Type B pancreatic cell (in vitro differentiated cells): ENCODE measurements around the gene TRIM33. TPM values are rescaled to one million over a fixed set of nuclear protein-coding genes. Genes with fewer than 3 reads are reported as not detected.
"Not testable (repeated sequence)": the region's sequence is repeated elsewhere in the genome, so short reads cannot be mapped to it uniquely, and the experiment has no call there.

Source experiments
- DNase-seq: peaks from one replicate; pipeline ENCODE4 v3.0.0; 2021; ENCODE audit warnings: mixed read lengths; ENCODE audit not compliant: unreplicated experiment; ENCODE audit errors: extremely low spot score
- H3K27ac Mint-ChIP-seq: 2 replicates; pipeline ENCODE4 v1.8.0; 2021; ENCODE audit warnings: mild to moderate bottlenecking, mixed read lengths
- H3K27me3 Mint-ChIP-seq: 2 replicates; pipeline ENCODE4 v1.8.0; 2021; ENCODE audit warnings: mixed read lengths
- H3K36me3 Mint-ChIP-seq: 2 replicates; pipeline ENCODE4 v1.8.0; 2021; ENCODE audit warnings: mixed read lengths
- H3K4me1 Mint-ChIP-seq: one replicate; pipeline ENCODE4 v1.8.0; 2021; ENCODE audit warnings: mixed read lengths; ENCODE audit not compliant: unreplicated experiment
- H3K4me3 Mint-ChIP-seq: 2 replicates; pipeline ENCODE4 v1.8.0; 2021; ENCODE audit warnings: mild to moderate bottlenecking, mixed read lengths
- H3K9me3 Mint-ChIP-seq: 2 replicates; pipeline ENCODE4 v1.8.0; 2021; ENCODE audit warnings: mixed read lengths
- CTCF ChIP-seq: fragments of 200-600 bp; sonication (generic); conservative IDR thresholded peaks from 2 replicates; pipeline ENCODE4 v1.5.0; 2021; ENCODE audit warnings: antibody characterized with exemption, mild to moderate bottlenecking
- total RNA-seq: library from RNA; stranded (reverse); gene quantifications from 2 replicates; pipeline ENCODE4 v1.2.1, GENCODE V29; 2021; ENCODE audit warnings: low replicate concordance

The TRIM33 gene
- total RNA-seq, 1 donor from 2014 or later: 46.6 TPM

GRCh38 chr1:114492978-114493377, 18.0 kb downstream of the TRIM33 start:
- peaks cover 4% of the 10 kb centered on the region for H3K4me1 Mint-ChIP-seq
- no peak overlapping the region for H3K27ac Mint-ChIP-seq
- no peak overlapping the region for H3K4me3 Mint-ChIP-seq
- peaks cover 38% of the 10 kb centered on the region for H3K36me3 Mint-ChIP-seq
- no peaks in the 10 kb centered on the region for H3K9me3 Mint-ChIP-seq
- no peak for DNase-seq
- H3K27me3 Mint-ChIP-seq: no peaks in the 10 kb centered on the region
- TF ChIP-seq CTCF: no peak

- DNase-seq: no peak
- no peak for TF ChIP-seq CTCF
- Mint-ChIP-seq H3K27me3 (no peaks in the 10 kb centered on the region), H3K36me3 (peaks cover 34% of the 10 kb centered on the region), H3K4me1 (no peaks in the 10 kb centered on the region), H3K27ac (no peak overlapping the region), H3K4me3 (no peak overlapping the region), H3K9me3 (no peaks in the 10 kb centered on the region)
Measured at GRCh38 chr1:114490274-114490693, 20.7 kb downstream of the TRIM33 start.

GRCh38 chr1:114488739-114489138, 22.3 kb downstream of the TRIM33 start:
- Mint-ChIP-seq H3K4me3 (no peak overlapping the region), H3K27ac (no peak overlapping the region), H3K36me3 (peaks cover 31% of the 10 kb centered on the region), H3K27me3 (no peaks in the 10 kb centered on the region), H3K9me3 (no peaks in the 10 kb centered on the region), H3K4me1 (no peaks in the 10 kb centered on the region)
- no peak for DNase-seq
- TF ChIP-seq CTCF: no peak

- no peak for DNase-seq
- H3K9me3 Mint-ChIP-seq: no peaks in the 10 kb centered on the region
- no peaks in the 10 kb centered on the region for H3K4me1 Mint-ChIP-seq
- TF ChIP-seq CTCF: no peak
- peaks cover 30% of the 10 kb centered on the region for H3K36me3 Mint-ChIP-seq
- H3K27ac Mint-ChIP-seq: no peak overlapping the region
- H3K4me3 Mint-ChIP-seq: no peak overlapping the region
- H3K27me3 Mint-ChIP-seq: no peaks in the 10 kb centered on the region
Measured at GRCh38 chr1:114485286-114485685, 25.7 kb downstream of the TRIM33 start.

GRCh38 chr1:114482585-114482984, 28.4 kb downstream of the TRIM33 start:
- no peak for DNase-seq
- H3K36me3 Mint-ChIP-seq: peaks cover 30% of the 10 kb centered on the region
- H3K9me3 Mint-ChIP-seq: peaks cover 6% of the 10 kb centered on the region
- H3K27me3 Mint-ChIP-seq: no peaks in the 10 kb centered on the region
- TF ChIP-seq CTCF: no peak
- H3K4me3 Mint-ChIP-seq: peak overlapping the region; percentile 32
- H3K4me1 Mint-ChIP-seq: no peaks in the 10 kb centered on the region
- peak overlapping the region; percentile 81 for H3K27ac Mint-ChIP-seq

- not testable (repeated sequence) for H3K9me3 Mint-ChIP-seq, H3K27ac Mint-ChIP-seq, H3K4me3 Mint-ChIP-seq
Measured at GRCh38 chr1:114479636-114480035, 31.4 kb downstream of the TRIM33 start.

More at GRCh38 chr1:114479636-114480035, 31.4 kb downstream of the TRIM33 start:
- peaks cover 36% of the 10 kb centered on the region for H3K36me3 Mint-ChIP-seq
- not testable (repeated sequence) for H3K27me3 Mint-ChIP-seq, H3K4me1 Mint-ChIP-seq, DNase-seq
